Epithelial cell of alveolus of lung (primary cell): ENCODE measurements around the gene IL15. TPM values are rescaled to one million over a fixed set of nuclear protein-coding genes. Genes with fewer than 3 reads are reported as not detected.

Source experiments
- total RNA-seq: library from RNA; depleted of rRNA; stranded (reverse); fragments of >200 nt; gene quantifications from 2 replicates; pipeline ENCODE4 v1.2.1, GENCODE V29; 2015

Gene IL15
- 6.2 and 6.6 TPM in 2 replicates for total RNA-seq

DNA sequence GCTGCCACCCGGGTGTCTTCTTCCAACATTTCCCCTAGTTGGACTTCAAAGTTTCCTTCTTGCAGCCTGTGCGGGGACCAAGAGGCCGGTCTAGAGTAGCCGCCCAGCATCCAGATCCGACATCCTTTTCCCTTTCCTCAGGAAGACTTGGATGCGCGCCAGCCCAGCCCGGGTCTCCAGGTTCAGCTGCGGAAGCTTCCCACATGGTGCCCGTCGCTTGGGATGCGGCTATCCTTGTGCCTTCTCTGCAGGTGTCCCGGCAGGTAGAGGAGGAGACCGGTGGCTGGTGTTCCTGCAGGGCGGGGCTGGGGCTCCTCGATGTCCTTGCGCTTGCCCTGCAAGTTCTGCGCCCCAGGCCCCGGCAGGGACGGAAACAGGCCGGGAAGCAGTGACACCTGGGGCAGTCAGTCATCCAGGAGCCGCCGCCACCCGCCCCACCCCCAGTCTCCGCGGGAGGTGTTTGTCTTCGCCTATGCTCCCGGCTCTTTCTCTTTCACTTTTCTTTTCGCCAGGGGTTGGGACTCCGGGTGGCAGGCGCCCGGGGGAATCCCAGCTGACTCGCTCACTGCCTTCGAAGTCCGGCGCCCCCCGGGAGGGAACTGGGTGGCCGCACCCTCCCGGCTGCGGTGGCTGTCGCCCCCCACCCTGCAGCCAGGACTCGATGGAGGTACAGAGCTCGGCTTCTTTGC is at the start of gene IL15:
IL15 (plus strand) TSS at position 502 of the 689 bp plus-strand sequence. CDS start 82,882 bp downstream, outside the sequence.

